HG03521 (cell line): Measurements from ENCODE around the gene ZNF366.

Experiments
- ATAC-seq: cut with Tn5 transposase; IDR thresholded peaks from one replicate; pipeline ENCODE4 v1.9.1; 2021; ENCODE audit warnings: mild to moderate bottlenecking, moderate library complexity; ENCODE audit not compliant: unreplicated experiment

The ZNF366 gene

GRCh38 chr5:72519111-72519510 lies 11.9 kb upstream of the ZNF366 start:
- no peak for ATAC-seq

GRCh38 chr5:72518001-72518683 lies 10.9 kb upstream of the ZNF366 start:
- ATAC-seq: no peak

- no peak for ATAC-seq
Observed at GRCh38 chr5:72516916-72517315, 9.7 kb upstream of the ZNF366 start.

DNA sequence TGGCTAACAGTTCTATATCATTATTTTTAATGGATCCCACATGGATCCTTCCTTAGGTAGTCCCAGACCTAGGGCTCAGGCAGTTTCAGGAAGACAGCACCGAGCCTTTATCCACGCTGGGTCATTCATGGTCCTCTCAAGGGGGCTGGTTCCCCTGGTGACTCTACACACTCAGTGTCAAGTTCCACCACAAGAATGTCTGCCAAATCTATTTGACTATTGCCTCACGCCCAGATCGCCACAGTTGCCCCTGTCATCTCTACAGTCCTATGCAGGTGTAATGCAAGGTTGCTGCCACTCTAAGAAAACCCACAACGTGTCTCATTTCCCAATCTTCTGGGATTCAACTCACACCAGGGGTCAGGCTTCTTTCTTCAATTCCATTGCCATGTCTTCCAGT lies 8.0 kb upstream of the ZNF366 start:
- no peak for ATAC-seq

DNA sequence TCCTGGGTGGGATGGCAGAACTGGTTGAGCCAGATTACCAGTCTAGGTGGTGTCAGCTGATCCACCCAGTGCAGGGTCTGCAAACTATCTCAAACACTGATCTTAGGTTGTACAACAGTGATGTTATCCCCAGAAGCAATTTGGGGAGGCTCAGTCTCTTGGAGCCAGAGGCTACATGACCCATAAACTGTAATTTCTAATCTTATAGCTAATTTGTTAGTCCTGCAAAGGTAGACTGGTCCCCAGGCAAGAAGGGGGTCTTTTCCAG lies 5.3 kb upstream of the ZNF366 start:
- no peak for ATAC-seq

- no peak for ATAC-seq
Observed at GRCh38 chr5:72511774-72512592, 4.8 kb upstream of the ZNF366 start.

DNA sequence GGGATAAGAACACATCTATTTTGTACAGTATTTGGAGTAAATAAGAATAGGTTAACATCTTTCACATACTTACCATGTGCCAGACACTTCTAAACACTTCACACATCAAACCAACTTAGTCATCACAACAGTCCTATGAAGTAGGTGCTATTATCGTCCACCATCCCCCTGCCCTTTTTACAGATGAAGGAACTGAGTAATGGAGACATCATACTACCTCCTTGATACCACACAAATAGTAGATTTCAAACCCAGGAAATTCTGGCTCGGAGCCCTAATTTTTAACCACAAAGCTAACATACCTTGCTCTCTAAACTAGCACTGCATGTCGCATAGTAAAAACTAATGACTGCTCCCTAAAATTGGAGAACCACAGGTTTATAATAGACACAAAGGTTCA lies 4.2 kb upstream of the ZNF366 start:
- no peak for ATAC-seq

- no peak for ATAC-seq
Observed at GRCh38 chr5:72510610-72511181, 3.5 kb upstream of the ZNF366 start.

DNA sequence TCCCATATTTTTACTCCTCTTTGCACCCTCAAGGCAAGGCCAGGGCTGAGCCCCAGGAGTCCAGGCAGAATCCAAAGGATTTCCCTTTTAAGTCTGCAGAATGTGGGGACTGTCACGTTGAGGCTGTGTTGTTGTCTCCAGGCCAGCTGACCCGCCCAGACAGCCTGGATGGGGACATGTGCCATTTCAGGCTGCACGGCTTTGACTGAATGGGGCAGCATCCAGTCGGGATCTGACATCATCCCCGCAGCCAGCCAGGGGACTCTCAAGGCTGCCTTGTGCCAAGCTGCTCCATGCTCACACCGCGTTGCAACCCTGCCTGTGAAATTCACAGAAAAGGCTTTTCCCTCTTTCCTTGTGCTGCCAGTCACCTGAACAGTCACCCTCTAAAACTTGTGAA lies 2.2 kb upstream of the ZNF366 start:
- no peak for ATAC-seq

GRCh38 chr5:72508241-72509170 lies 1.3 kb upstream of the ZNF366 start:
- ATAC-seq: peak; percentile 94

GRCh38 chr5:72507907-72508238 lies 663 bp upstream of the ZNF366 start:
- ATAC-seq: no peak

DNA sequence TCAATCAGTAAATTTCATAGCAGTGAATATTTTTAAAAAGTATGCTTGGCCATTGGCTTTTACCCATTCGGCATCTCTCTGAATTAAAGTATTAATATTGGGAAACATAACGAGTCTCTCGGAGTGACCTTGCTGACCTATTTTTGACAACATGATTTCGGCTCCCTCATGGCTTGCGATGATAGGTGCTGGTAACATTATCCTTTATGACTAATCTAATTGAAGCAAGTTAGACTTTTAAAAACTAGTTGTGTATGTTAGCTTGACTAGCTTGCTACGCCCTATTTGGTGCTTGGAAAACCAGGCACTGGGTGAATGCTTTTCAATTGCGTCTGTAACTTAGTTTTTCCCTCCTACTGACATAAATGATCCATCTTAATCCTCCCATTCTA lies 1.1 kb downstream of the ZNF366 start:
- ATAC-seq: no peak

- ATAC-seq: no peak
Observed at GRCh38 chr5:72505539-72506157, 1.6 kb downstream of the ZNF366 start.

DNA sequence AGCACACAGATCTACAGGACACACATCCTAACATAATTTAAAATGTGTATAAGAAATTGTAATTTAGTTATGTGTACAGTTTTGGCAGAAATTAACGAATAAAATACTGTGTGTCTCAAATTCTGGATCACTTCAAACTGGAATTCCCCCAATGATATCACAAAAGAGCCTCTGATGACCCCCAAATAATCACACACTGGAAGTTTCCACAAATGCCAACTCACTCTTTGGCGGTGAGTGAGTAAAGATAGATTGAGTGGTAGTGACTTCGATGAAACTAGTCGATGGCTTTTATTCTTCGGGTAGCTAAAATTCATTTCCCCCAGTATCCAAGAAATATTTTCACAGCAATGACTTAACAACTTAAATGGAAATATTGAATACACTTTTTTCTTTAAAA lies 2.2 kb downstream of the ZNF366 start:
- ATAC-seq: no peak

- ATAC-seq: no peak
Observed at GRCh38 chr5:72503888-72504491, 3.2 kb downstream of the ZNF366 start.

DNA sequence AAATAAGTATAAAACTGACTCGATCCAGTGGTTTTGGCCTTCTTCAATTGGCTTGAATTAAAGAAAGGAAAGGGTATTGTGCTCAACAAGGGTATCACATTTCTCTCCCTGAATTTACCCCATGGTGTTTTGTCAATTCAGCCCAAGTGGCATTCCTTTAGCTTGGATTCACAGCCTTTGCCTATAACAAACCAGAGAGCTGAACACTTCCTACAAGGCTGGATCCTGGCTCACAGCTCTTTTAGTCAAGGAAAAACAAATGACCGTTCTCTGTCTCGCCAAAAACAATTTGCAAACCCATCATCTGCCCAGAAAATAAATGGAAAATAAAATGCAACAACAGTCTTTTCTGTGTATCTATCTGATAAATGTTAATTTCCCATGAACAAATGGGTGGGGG lies 5.7 kb downstream of the ZNF366 start:
- no peak for ATAC-seq

DNA sequence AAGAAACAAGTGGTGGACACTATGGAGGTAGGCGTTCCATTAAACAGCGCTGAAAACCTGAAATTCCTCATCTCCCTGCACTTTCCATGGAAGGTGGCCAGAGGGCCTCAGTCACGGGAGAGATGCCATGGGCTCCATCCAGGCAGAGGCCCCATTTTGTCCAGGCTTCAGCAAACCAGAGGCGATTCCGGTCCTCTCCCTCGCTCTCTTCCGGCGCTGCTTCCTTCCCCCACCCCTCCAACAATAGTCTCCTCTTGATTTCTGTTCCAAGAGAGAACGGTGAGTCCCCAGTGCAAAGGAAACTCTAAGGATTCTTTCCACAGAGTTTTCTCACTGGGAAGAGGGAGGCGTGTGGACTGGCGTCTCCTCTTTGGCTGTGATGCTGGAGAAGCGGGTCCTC lies 7.5 kb downstream of the ZNF366 start:
- no peak for ATAC-seq

DNA sequence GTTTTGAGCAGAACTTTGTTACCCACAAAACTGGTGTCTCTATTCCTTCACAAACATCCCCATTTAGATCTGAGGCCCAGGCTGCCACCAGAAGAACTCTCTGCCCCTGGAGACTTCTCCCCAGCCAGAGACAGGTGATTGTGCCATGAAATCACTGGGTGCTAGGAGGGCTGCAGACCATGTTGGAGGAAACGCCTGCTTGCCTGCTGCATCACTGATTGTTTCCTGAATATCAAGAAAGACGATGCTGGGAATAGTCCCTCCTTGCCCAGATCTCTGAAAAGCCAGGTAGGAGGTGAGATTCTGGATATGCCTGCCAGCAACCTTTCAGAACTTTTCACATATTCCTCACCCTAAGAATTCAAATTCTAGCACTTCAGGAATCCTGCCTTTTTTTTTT lies 8.1 kb downstream of the ZNF366 start:
- ATAC-seq: no peak

DNA sequence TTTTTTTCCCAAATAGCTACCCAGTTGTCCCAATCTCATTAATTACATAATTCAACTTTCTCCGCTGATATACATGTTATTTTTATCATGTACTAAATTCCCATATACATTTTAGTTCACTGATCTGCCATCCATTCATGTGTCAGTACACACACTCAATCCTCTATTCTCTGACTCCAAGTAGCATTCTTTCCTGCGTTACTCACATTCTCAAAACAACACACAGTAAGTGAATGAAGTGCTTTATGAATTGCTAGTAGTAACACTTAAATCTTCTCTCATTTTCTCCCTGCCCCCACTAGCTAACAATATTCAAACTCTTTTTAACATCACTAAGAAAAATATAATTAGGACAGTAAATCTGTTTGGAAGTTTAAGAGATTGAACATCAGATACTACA lies 8.9 kb downstream of the ZNF366 start:
- ATAC-seq: no peak

DNA sequence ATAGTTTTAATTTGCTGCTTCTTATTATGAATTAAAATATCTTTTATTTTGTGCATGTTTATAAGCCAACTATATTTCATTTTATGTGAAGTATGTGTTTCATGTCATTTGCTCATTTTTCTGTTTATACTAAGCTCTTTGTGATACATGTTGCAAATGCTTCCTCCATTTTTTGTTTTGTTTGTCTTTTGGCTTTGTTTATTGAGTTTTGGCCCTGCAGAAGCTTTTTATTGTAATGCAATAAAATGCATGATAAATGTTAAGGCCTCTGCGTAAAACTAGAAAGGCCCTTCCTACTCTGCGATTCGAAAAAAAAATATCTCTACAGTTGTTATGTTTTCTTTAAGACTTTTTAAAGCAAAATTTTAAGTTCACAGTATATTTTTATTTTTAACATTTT lies 9.4 kb downstream of the ZNF366 start:
- no peak for ATAC-seq

DNA sequence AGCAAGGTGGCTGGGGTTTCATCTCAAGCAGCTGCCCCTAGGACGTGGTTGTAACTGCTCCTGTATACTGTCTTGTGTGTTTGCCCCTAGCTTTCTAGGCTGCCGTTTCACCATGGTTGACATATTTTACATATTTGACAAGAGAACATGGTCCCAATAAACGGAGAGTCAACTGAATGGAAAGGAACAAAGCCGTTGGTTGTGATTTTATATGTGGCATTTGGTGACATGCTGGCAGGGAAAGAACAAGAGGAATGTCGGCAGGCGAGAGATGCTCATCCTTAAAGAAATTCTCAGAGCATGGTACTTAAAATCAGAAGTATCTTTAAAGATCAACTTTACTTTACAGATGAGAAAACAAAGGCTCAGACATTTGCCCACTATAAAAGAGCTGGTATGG lies 11.8 kb downstream of the ZNF366 start:
- no peak for ATAC-seq
